NCI-H345 treated with DMSO at 0.1 percent for 48 hours (cell line): ENCODE measurements around the gene UTP20.

ENCODE experiments used
- DNase-seq: peaks from one replicate; lab custom pipeline; 2025; ENCODE audit not compliant: unreplicated experiment; lab: John Stamatoyannopoulos, UW

The UTP20 gene

DNA sequence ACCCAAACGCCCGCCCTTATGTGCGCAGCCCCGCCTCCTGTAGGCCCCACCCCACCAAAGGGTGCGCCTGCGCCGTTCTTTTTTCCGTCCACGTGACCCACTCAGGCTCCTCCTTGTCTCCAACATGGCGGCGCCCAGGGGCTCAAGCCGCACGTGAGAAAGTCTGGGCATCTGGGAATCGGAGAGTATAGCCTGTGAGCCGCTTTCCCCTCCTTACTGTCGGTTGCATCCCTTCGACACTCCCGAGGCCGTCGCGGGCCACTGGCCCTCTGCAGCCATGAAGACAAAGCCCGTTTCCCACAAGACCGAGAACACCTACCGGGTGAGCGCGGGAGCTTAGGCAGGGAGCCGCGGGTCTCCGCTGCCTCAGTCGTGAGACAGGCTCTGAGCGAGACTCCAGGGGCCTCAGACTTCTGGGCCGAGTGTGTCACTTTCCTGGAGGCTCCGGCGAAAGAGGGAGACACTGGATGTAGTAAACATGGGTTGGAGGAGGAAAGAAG lies at the start of gene UTP20:
Gene UTP20 (plus strand): TSS at position 100 of the 500 bp plus-strand sequence. CDS start 178 bp downstream, at position 278.
- DNase-seq, result peak; percentile 87

DNA sequence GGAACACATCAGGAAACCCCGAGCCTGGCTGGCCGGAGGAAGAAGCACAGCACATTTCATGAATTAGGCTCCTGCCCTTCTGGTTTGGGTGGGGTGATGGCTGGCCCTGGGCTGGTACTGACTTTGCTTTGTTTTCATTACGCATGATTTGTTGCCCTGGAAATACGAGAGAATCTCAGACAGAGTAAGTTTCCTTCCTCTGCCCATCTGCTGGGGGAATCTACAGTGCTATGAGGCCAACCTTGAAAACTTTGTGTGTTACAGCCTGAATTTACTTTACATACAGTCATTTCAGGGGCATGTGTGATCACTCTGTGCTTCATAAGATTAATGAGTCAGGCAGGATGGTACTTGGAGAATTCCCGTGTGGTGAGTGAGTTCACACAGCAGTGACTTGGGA lies 49.4 kb upstream of the UTP20 start:
- DNase-seq, result no peak

DNA sequence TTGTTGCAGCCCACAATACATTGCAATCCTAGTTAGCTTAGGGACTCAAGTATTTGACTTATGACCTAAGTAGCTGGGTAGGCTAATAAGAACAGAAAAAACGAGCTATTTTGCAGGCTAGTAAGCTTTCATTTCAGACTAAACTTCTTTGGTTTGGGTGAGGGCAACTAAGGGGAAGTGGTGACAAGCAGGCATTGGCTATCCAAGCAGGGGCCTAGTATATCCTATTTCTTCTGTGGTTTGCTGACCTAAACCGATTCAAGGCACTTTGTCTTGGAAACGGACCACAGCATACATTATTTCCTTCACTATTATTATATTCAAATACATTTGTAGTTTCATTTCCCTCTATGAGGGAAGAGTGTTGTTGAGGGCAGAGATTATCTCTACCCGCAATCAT lies 48.3 kb upstream of the UTP20 start:
- DNase-seq, result no peak

DNA sequence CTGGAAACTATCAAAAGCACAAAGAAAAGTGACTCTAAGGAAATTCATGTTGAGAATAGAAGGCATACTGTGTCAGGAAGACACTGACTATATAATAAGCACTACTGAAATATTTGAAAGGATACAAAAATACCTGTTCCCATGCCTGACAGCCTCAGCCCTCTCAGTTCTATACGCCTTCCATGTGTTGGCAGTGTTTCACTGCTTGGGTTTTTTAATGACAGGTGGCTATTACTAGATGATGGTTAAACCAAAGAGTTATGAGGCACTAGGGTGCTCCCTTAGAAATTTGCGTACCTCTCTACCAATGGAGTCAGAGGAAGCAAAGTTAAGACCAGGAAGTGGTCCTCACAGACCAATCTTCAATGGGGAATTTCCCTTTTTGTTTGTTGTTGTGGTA lies 44.2 kb upstream of the UTP20 start:
- no peak for DNase-seq

DNA sequence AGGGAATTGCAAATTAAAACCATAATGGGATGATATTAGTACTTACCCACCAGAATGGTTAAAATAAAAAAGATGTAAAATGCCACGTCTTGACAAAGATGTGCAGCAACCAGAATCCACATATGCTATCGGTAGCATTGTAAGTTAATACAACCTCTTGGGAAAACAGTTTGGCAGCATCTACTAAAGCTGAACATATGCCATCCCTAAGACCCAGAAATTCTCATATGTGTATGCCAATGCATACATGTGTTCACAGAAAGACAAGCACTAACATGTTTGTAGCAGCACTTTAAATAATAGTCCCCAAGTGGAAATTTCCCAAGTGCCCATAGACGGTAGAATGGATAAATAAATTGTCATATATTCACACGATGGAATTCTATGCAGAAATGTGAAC lies 41.6 kb upstream of the UTP20 start:
- no peak for DNase-seq

DNA sequence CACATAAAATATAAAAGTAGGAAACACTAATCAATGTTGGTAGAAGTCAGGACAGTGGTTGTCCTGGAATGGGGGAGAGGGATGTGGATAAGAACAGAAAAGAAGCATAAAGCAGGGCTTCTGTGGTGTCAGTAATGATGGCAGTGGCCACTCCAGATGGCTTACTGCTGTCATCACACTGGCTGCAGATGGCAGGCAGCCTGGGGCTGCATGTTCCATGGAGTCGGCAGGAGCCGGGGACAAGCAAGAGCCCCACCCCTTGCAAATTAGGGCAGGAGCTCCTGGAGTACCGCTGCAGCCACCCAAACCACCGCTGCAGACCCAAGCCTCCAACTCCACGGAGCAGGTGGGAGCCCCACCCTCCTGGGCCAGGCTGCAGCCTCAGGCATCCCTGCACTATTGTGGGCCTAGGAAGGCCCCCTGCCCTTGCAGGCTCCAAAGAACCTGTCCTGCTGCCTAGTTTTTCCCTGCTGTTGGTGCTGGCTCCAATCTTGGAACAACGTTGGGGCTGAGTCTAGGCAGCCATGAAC lies 41.0 kb upstream of the UTP20 start:
- DNase-seq, result no peak

DNA sequence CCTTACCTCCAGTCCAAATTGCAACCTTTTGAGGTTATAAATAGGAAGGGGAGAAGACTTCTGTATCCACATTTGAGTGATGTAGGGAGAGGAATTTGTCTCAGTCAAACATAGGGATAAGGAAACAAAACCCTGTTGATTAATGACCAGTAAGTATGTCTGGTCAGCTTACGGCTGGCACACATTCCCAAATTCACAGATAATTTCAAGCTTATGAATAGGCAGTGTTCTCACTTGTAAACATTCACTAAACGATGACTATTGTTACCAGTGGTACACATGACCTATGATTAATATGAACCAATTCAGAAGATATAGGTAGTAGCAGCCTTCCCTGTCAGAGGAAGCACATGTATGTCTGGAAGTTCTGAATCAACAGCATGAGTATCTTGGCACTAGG lies 36.8 kb upstream of the UTP20 start:
- no peak for DNase-seq

DNA sequence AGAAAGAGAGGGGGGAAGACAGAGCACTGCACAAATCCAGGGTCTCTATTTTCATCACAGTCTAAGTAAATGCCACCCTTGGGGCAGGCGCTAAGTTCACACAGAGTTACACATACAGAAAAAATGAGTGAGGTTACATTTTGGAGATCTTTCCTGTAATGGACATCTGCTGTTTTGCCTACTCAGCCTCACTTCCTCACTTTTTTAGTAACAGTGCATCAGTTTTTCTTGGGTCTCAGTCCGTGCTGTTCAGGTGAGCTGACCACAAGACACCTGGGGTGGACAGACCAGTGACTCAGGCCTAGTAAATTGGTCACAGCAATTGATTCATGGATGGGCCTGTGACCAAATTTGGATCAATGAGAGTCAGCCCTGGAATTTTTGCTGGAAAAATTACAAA lies 36.3 kb upstream of the UTP20 start:
- no peak for DNase-seq

DNA sequence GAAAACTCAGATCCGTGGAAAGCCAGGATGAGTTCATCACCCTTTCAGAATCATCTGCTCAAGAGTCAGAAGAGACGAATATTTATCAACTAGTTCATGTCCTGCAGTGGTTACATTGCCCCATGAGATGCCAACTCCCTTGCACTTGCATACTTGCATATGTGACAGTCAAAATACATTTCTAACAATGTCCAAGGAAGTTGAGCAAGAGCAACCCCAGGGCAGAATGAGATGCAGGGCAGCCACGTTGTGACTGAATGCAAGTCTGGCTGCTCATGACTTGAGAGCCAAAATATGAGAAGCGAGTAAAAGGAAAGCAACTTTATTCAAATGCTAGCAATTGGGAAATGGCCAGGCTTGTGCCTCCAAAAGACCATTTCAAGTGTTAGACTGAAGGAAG lies 23.6 kb upstream of the UTP20 start:
- DNase-seq, result no peak

DNA sequence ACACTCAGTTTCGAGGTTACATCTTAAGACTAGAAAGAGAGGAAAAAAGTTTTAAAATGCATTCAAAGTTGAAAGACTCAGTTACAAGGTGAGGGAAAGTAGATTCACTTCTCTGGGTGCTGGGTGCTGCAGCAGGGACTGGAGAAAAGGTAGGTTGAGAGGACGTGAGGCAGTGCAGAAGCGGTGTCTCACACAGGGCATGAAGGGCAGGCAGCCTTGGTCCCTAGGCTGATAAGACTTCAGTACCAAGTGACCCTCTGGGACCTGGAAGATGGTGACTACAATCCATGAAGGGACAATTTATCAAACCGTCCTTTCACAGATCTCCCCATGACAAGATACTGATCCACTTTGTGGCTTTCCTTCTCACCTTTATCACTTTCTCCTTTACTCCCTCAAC lies 22.5 kb upstream of the UTP20 start:
- DNase-seq, result no peak

DNA sequence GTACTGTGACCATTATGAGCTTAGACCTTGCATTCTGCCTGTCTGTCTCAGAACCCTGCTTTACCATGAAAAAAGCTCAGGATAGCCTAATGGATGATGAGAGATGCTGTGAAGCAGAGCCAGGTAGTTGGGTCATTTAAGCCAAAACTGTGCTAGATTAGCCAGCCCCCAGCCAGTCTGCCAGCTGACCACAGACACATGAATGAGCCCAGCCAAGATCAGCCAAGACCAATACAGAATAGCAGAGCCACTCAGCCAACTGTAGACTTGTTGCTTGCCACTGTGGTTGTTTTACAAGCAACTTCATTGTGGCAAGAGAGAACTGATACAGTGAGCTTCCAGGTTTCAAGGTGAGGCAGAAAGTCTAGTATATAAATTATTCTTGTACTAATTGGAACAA lies 12.8 kb upstream of the UTP20 start:
- no peak for DNase-seq

DNA sequence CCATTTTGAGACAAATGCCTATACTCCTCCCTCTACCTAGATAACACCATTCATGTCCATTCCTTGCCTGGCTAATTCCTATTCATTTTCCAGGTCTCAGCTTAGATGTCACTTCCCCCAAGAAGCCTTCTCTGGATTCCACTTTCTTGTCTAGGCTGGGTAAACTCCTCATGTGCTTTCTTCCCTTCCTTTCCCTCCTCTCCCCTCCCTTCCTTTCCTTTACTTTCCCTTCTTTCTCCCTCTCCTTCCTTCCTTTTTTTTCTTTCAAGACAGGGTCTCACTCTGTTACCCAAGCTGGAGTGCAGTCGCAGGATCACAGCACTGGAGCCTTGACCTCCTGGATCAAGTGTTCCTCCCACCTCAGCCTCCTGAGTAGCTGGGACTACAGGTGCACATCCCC lies 3.5 kb upstream of the UTP20 start:
- no peak for DNase-seq

DNA sequence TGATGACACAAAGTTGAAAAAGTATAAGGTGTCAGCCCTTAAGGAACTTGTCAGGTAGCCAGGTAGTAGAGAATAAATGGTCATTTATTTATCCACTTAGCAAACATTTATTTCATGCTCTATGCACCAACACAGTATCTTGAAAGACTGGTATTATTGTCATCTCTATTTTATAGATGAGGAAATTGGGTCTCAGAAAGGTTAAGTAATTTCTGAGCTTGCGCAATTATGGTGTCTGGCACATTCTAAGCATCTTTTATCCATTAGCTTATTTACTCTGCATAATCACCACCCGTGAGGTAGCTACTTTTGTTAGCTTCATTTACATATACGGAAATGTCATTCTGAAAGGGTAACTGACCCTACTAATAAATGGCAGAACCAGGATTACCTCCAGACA lies 2.5 kb upstream of the UTP20 start:
- DNase-seq, result no peak

DNA sequence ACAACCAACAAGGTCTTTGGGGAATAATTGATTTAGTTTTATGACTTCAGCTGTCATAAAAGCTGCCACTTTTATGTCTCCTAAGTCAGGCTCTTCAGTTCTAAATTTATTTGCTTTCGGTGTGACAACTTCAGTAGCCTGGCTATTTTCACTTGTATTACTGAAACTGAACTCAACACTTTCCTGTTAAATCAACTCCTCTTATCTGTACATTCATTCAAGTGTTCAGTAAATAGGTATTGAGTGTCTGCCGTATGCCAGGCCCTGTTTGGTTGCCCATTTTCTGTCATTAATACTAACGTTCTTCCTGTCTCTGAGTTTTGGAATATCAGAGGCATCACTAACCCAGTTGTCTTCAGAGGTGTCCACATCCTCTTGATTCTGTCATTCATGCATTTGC lies 7.5 kb downstream of the UTP20 start:
- DNase-seq, result no peak

DNA sequence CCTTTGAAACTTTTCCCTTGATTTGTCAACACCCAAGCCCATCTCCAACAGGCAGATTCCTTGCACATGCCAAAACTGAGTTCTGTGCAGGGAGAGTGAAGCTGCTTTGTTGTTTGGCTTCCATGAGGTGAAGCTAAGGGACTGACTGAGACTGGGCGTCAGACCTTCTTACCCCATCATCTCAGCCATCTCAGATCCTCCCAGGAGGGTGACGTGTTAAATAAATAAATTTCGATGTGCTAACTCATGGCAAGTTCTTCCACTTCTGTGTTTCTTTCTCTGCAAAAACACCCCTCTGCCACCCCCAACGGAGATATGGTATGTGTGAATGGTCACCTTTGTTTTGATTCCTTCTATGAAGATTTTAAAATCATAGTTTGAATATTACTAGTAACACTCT lies 17.8 kb downstream of the UTP20 start:
- DNase-seq, result no peak

DNA sequence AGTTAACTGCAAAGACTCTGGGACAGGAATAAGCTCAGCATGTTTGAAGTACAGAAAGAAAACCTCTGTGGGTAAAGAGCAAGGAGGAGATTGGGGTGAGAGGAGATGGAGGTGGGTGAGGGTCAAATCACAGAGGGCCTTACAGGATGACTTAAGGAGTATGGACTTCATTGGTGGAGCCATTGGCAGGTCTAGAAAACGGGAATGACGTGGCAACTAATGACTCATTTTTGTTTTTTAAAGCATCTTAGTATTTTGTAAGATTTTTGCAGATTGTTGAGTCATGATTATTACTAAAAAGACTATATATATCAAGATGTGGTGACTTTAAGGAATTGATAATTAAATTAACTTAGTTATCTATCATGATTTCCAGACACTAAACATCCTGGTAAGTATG lies 18.5 kb downstream of the UTP20 start:
- DNase-seq, result no peak

DNA sequence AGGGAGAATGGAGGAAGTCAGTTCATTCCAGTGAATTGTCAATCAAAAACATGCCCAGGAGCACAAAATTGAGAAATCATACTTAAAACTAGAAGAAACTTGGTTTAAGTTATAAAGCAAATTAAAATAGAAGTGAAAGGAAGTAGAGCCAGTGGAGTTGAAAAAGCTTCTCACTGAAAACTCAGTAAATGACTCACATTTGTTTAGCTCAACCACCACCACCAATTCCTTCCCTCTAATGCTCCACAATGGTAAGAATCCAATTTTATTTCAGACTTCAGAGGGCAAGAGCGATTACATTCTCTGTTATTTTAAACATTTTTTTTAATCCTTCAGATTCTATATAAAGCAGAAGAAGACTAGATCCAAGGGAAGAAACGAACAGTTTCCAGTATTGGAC lies 19.4 kb downstream of the UTP20 start:
- no peak for DNase-seq

DNA sequence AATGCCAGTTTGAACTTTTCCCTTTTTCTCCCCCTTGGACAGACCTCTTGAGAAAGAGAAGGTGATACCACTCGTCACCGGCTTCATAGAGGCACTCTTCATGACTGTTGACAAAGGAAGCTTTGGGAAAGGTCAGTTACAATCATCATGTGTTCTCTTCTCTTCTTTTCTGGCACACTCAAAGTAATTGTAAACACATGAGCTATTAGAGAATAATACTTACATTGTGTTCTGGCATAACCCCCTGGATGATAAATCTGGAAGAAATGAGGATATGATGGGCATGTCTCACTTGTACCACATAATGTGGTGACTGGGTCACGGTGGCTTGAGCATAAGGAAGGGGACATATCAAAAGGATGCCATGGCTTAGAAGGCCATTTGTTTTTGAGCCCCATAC lies 20.0 kb downstream of the UTP20 start:
- DNase-seq, result no peak

DNA sequence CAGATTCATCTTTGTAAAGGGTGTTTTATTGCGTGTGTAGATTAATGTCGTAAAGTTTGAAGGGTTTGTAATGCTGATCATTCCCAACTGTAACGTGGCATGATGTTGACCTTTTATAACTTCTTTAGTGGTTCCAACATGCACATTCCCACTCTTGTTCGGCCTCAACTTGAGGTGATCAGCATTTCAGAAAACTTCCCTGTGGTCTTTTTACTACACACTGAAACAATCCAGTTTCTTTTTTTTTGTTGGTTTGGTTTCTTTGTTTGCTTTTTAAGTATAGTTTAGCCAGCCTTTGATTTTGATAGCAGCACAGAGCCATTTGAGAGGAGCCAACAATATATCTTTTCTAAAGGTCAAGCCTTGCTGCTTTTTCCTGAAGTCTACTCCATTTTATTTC lies 22.8 kb downstream of the UTP20 start:
- no peak for DNase-seq

DNA sequence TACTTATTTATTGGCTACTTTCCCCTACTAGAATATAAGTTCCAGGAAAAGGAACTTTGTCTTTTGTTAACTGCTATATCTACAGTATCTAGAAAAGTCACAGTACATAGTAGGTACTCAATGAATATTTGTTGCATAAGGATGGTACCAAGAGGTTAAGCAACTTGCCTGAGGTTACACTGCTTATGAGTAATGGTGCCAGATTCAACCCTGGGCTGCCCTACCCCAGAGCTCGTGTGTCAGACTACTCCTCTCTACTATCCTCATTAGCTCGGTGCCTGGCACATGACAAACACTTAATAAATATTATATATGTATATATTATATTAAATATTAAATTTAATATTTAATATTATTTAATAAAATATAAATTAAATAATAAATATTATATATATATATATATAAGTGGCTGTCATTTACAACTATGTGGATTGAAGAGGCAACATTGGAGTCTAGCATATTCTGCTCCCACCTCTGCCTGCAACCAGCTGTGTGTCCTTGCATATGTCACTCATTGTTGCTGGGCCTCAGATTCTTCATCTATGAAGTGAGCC lies 25.4 kb downstream of the UTP20 start:
- no peak for DNase-seq

DNA sequence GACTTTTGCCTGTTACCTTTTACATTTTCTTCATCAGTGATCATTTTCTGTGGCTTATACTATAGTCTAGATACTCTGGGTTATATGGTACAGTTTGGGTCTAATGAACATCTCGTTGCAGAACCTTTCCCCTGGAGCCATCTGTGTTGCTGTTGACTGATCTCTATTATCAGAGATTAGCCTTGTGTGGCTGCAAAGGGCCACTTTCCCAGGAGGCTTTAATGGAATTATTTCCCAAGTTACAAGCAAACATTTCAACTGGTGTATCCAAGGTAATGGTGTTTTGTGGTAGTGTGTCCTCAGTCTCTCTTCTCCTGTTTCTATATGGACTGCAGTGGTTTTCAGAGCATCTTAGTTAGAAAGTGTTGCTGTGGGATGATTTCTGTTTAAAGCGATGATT lies 25.9 kb downstream of the UTP20 start:
- DNase-seq, result no peak

DNA sequence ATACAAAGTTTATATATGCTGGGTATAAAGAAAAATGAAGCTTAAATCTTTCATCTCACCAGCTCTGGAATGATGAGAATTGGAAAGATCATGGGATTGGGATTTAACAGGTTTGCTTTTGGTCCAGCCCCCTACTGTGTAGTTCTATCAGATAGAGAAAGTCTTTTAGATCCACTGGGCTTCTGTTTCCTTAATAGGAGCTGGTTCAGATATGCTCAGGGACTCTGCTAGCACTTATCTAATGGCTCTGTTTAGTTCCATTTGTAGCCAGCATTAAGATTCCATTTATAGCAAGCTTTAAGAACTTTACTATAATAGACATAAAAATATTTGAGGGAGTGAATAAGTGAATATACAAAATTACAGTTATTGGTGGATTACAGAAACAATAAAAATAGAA lies 42.6 kb downstream of the UTP20 start:
- DNase-seq, result no peak

DNA sequence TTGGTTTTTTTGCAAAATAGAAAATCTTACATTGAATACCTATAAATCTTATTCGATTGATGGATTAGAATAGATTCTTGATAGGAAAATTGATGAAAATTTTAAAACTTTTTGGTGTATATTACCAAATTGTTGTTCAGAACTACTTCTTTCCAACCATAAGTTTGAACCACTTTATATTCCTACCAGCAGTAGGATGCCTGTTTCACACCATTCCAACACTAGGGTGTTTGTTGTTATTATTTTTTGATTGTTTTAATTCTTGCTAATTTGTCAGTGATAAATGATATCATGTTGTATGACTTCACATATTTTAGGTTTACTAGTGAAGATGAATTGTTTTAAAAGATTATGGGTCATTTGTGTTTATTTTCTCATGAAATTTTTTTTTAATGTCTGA lies 43.4 kb downstream of the UTP20 start:
- no peak for DNase-seq
